Measurements from ENCODE around the gene YPEL2. TPM values are rescaled to one million over a fixed set of nuclear protein-coding genes. Genes with fewer than 3 reads are reported as not detected.

YPEL2 gene
- total RNA-seq, 2 experiments from 2014 or later, result 9.4 to 13.2 TPM

DNA sequence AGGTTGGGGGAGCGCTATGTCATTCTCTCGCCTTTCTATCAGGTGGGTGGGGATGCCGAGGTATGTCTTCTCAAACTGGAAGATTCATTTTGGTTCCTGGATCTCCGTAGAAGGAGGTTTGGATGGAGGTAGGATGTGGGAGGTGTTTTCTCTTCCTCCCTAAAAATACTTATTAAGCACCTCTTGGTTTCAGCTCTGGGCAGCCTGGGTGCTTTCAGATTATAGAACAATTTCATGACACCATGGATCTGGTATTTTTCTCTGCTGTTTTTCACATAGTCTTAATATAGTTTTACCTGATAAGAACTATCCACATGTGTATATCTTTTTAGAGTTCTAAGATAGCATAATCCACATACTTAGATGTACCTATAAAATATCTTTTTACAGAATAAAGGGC is 92.9 kb downstream of the YPEL2 start:
- no peak overlapping the region for H3K27ac Mint-ChIP-seq
- H3K4me1 Mint-ChIP-seq, result peaks cover 12% of the 10 kb centered on the region
- H3K27me3 Mint-ChIP-seq, result no peaks in the 10 kb centered on the region
- no peak overlapping the region for H3K4me3 Mint-ChIP-seq
- ChIA-PET CTCF (interaction anchor here (0.9 to 3.2 kb wide), 7 partner anchors 11 to 107 kb away, joined by 3 to 9 read pairs (median 4); no protein-coding TSS in a partner anchor), POLR2A (interaction anchor here (0.9 kb wide), 1 partner anchor 38 kb away, joined by 3 read pairs; no protein-coding TSS in a partner anchor)
- no peaks in the 10 kb centered on the region for H3K9me3 Mint-ChIP-seq
- H3K36me3 Mint-ChIP-seq (ENCODE audit: low read depth), result no peaks in the 10 kb centered on the region
- no peak for DNase-seq

GRCh38 chr17:59425085-59425931 is 93.9 kb downstream of the YPEL2 start:
- Mint-ChIP-seq H3K4me1 (peaks cover 12% of the 10 kb centered on the region), H3K4me3 (no peak overlapping the region), H3K27me3 (no peaks in the 10 kb centered on the region), H3K36me3 (ENCODE audit: low read depth) (no peaks in the 10 kb centered on the region), H3K27ac (no peak overlapping the region), H3K9me3 (no peaks in the 10 kb centered on the region)
- ChIA-PET POLR2A (no interaction called here), CTCF (interaction anchor here (0.6 to 3.2 kb wide), 5 partner anchors 10 to 324 kb away, joined by 3 to 9 read pairs (median 4); no protein-coding TSS in a partner anchor)
- no peak for DNase-seq

DNA sequence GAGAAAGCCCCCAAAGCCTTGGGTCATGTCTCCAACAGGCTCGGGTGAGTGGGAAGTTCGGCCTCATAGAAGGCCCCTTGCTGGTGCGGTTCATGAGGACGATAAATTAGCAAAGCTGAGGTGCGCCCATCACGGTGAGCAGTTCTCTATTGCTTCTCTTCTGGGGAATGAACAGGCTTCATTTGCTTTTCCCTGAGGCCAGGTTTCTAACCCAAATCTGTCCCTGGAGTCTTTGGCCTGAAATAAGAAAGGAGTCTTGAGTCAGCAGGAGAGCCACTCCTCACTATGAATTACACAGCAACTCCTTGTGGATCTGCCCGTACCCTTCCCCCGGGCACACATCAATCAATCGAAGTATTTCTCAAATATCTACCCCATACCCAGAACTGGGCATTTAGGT is 94.6 kb downstream of the YPEL2 start:
- Mint-ChIP-seq H3K9me3 (no peaks in the 10 kb centered on the region), H3K4me3 (no peak overlapping the region), H3K4me1 (peaks cover 12% of the 10 kb centered on the region), H3K27me3 (no peaks in the 10 kb centered on the region), H3K27ac (no peak overlapping the region), H3K36me3 (ENCODE audit: low read depth) (no peaks in the 10 kb centered on the region)
- CTCF ChIA-PET, result interaction anchor here (0.6 to 1.5 kb wide), 4 partner anchors 10 to 323 kb away, joined by 3 to 4 read pairs (median 4); no protein-coding TSS in a partner anchor
- POLR2A ChIA-PET, result no interaction called here
- DNase-seq, result no peak

- H3K4me3 Mint-ChIP-seq, result no peak overlapping the region
- peak; percentile 18 for DNase-seq
- POLR2A ChIA-PET, result no interaction called here
- CTCF ChIA-PET, result interaction anchor here (0.9 to 1.6 kb wide), 7 partner anchors 9 to 117 kb away, joined by 3 to 10 read pairs (median 3); no protein-coding TSS in a partner anchor
- peaks cover 18% of the 10 kb centered on the region for H3K4me1 Mint-ChIP-seq
- peaks cover 6% of the 10 kb centered on the region for H3K9me3 Mint-ChIP-seq
- peaks cover 4% of the 10 kb centered on the region for H3K27me3 Mint-ChIP-seq
- no peak overlapping the region for H3K27ac Mint-ChIP-seq
- peaks cover 2% of the 10 kb centered on the region for H3K36me3 Mint-ChIP-seq (ENCODE audit: low read depth)
Observed at GRCh38 chr17:59427425-59427921, 96.0 kb downstream of the YPEL2 start.

DNA sequence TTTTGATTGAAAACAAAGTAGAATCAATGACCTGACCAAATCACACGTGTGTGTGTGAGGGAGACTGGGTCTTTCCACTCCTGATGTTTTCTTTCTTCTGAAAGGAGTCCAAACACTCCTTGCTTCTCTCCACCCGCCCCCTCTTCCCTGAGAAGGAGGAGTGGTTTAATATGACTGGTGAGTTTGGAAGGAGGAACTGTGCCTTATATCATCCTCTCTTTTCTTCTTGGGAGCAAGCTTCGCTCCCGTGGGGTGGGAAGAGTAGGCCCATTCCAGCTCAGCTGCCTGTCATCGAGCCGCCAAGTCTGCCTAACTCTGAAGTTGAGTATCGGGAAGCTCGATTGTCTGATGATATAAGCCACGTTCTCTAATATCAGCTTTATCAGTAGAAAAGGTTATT is 96.5 kb downstream of the YPEL2 start:
- no peak overlapping the region for H3K4me3 Mint-ChIP-seq
- H3K9me3 Mint-ChIP-seq, result peaks cover 10% of the 10 kb centered on the region
- DNase-seq, result no peak
- CTCF ChIA-PET, result interaction anchor here (0.9 to 1.6 kb wide), 5 partner anchors 9 to 115 kb away, joined by 3 to 10 read pairs (median 3); no protein-coding TSS in a partner anchor
- POLR2A ChIA-PET, result no interaction called here
- H3K4me1 Mint-ChIP-seq, result peaks cover 18% of the 10 kb centered on the region
- peaks cover 4% of the 10 kb centered on the region for H3K27me3 Mint-ChIP-seq
- H3K27ac Mint-ChIP-seq, result no peak overlapping the region
- peaks cover 6% of the 10 kb centered on the region for H3K36me3 Mint-ChIP-seq (ENCODE audit: low read depth)

GRCh38 chr17:59428916-59429485 is 97.5 kb downstream of the YPEL2 start:
- H3K9me3 Mint-ChIP-seq, result peaks cover 10% of the 10 kb centered on the region
- CTCF ChIA-PET, result interaction anchor here (1.1 to 1.4 kb wide), 4 partner anchors 11 to 80 kb away, joined by 4 to 5 read pairs (median 4); no protein-coding TSS in a partner anchor
- POLR2A ChIA-PET, result no interaction called here
- H3K36me3 Mint-ChIP-seq (ENCODE audit: low read depth), result peaks cover 6% of the 10 kb centered on the region
- H3K4me1 Mint-ChIP-seq, result peaks cover 18% of the 10 kb centered on the region
- no peak overlapping the region for H3K4me3 Mint-ChIP-seq
- no peak for DNase-seq
- no peak overlapping the region for H3K27ac Mint-ChIP-seq
- peaks cover 4% of the 10 kb centered on the region for H3K27me3 Mint-ChIP-seq

GRCh38 chr17:59431601-59432000 is 100.1 kb downstream of the YPEL2 start:
- Mint-ChIP-seq H3K4me1 (peaks cover 31% of the 10 kb centered on the region), H3K9me3 (peaks cover 10% of the 10 kb centered on the region), H3K36me3 (ENCODE audit: low read depth) (peaks cover 7% of the 10 kb centered on the region), H3K27me3 (peaks cover 7% of the 10 kb centered on the region), H3K27ac (no peak overlapping the region), H3K4me3 (no peak overlapping the region)
- POLR2A ChIA-PET, result no interaction called here
- DNase-seq, result no peak
- CTCF ChIA-PET, result interaction anchor here (1.4 to 3.1 kb wide), 2 partner anchors 10 to 102 kb away, joined by 3 to 10 read pairs; no protein-coding TSS in a partner anchor

DNA sequence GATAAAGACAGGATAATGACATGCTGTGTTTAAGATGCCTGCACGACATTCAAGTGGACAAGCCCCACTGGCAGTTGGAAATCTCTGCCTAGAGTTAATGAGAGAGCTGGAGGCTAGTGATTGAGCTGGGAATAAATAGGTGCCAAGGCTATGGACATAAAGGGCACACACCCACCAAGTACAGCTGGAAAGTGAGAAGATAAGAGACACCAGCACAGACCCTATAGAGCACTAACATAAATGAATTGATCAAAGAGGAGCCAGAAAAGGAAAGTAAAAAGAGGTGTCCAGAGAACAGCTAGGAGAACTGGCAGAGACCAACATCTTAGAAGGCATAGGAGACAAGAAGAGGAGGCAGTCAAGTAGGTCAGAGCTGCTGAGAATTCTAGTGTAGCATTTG is 101.2 kb downstream of the YPEL2 start:
- ChIA-PET CTCF (interaction anchor here (0.5 to 3.1 kb wide), 4 partner anchors 10 to 122 kb away, joined by 3 to 10 read pairs (median 3); no protein-coding TSS in a partner anchor), POLR2A (no interaction called here)
- Mint-ChIP-seq H3K27ac (no peak overlapping the region), H3K27me3 (peaks cover 7% of the 10 kb centered on the region), H3K4me3 (no peak overlapping the region), H3K4me1 (peaks cover 33% of the 10 kb centered on the region), H3K36me3 (ENCODE audit: low read depth) (peaks cover 7% of the 10 kb centered on the region), H3K9me3 (peaks cover 10% of the 10 kb centered on the region)
- no peak for DNase-seq

- H3K27ac Mint-ChIP-seq, result no peak overlapping the region
- H3K36me3 Mint-ChIP-seq (ENCODE audit: low read depth), result peaks cover 7% of the 10 kb centered on the region
- H3K4me1 Mint-ChIP-seq, result peaks cover 40% of the 10 kb centered on the region
- peaks cover 7% of the 10 kb centered on the region for H3K27me3 Mint-ChIP-seq
- H3K9me3 Mint-ChIP-seq, result peaks cover 10% of the 10 kb centered on the region
- no peak for DNase-seq
- CTCF ChIA-PET, result interaction anchor here (1.2 to 1.5 kb wide), 2 partner anchors 11 to 123 kb away, joined by 3 read pairs; no protein-coding TSS in a partner anchor
- POLR2A ChIA-PET, result no interaction called here
- H3K4me3 Mint-ChIP-seq, result no peak overlapping the region
Observed at GRCh38 chr17:59433586-59433985, 102.1 kb downstream of the YPEL2 start.

DNA sequence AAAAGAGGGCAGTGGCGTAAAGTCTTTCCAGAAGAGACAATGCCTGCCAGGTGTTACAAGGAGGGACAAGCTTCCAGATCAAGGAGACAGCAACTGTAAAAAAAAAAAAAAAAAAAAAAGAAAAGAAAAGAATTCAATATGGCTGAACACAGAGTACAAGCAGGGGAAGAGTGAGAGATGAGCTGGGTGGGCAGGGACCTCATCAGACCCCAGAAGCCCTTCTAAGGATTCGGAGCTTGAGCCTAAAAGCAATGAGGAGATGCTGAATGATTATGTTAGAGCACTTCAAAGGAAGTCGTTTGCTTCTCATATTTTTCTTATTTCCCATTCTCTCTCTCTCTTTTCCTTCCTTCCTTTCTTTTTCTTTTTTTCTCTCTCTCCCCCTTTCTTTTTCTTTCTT is 103.0 kb downstream of the YPEL2 start:
- Mint-ChIP-seq H3K27me3 (peaks cover 7% of the 10 kb centered on the region), H3K4me1 (peaks cover 47% of the 10 kb centered on the region), H3K9me3 (peaks cover 10% of the 10 kb centered on the region), H3K27ac (no peak overlapping the region), H3K4me3 (no peak overlapping the region), H3K36me3 (ENCODE audit: low read depth) (peaks cover 7% of the 10 kb centered on the region)
- CTCF ChIA-PET, result interaction anchor here (2.5 kb wide), 1 partner anchor 10 kb away, joined by 9 read pairs; no protein-coding TSS in a partner anchor
- no peak for DNase-seq
- POLR2A ChIA-PET, result no interaction called here

DNA sequence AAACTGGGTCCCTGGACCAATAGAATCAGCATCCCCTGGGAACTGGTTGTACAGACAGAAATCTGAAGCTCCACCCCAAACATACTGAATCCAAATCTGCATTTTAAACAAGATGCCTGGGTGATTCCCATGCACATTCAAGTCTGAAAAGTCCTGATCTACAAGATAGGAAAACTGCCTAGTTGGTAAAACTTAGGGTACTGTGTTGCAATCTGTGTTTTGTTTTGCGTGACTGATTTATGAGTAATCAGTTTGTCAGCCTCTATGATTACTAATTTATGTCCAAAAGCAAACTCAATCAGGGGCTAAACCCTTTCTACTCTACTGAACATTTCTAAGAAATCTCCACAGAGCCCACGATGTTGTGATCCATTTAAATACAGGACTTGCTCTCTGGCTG is 103.8 kb downstream of the YPEL2 start:
- POLR2A ChIA-PET, result no interaction called here
- peak overlapping the region; percentile 69 for H3K27ac Mint-ChIP-seq

DNA sequence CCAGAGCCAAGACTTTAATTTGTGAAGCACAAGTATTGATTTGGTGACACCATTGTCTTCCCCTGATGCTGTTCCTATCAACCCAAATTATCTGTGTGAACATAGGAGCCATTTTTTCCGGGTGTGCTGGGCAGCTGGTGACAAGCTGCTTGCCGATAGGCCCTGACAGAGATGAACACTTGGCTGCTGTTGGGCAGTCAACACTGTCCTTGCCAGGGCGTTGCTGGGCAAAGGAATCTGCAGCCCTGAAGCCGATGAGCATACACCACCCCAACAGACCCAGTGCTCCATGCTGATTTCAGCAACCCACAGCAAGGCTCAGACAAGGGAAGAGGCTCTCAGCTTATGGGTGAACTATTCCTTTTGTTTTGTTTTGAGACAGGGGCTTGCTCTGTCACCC is 105.4 kb downstream of the YPEL2 start:
- DNase-seq, result no peak
- Mint-ChIP-seq H3K27ac (no peak overlapping the region), H3K27me3 (peaks cover 5% of the 10 kb centered on the region), H3K36me3 (ENCODE audit: low read depth) (peaks cover 7% of the 10 kb centered on the region), H3K4me3 (no peak overlapping the region), H3K4me1 (peaks cover 64% of the 10 kb centered on the region), H3K9me3 (peaks cover 6% of the 10 kb centered on the region)
- ChIA-PET POLR2A (no interaction called here), CTCF (interaction anchor here (1.0 to 3.3 kb wide), 4 partner anchors 9 to 126 kb away, joined by 3 to 10 read pairs (median 4); no protein-coding TSS in a partner anchor)

More for the DNA sequence above, 103.8 kb downstream of the YPEL2 start:
- CTCF ChIA-PET, result interaction anchor here (2.5 kb wide), 1 partner anchor 11 kb away, joined by 9 read pairs; no protein-coding TSS in a partner anchor
- H3K36me3 Mint-ChIP-seq (ENCODE audit: low read depth), result peaks cover 7% of the 10 kb centered on the region
- H3K9me3 Mint-ChIP-seq, result peaks cover 10% of the 10 kb centered on the region
- peaks cover 55% of the 10 kb centered on the region for H3K4me1 Mint-ChIP-seq
- H3K4me3 Mint-ChIP-seq, result no peak overlapping the region
- peaks cover 7% of the 10 kb centered on the region for H3K27me3 Mint-ChIP-seq
- DNase-seq, result no peak
